NCI-H128 (cell line): Measurements from ENCODE around the gene SDR42E2.

ENCODE experiments used
- DNase-seq: peaks from one replicate; lab custom pipeline; 2025; ENCODE audit not compliant: unreplicated experiment; lab: John Stamatoyannopoulos, UW

The SDR42E2 gene

GRCh38 chr16:22240023-22240710 lies 77.9 kb downstream of the SDR42E2 start:
- no peak for DNase-seq
